ENCODE measurements around the gene CORT.

The CORT gene

GRCh38 chr1:10474613-10475507 lies 25.0 kb downstream of the CORT start, which contains the start of gene PEX14:
Gene PEX14, plus strand, starts transcription at chr1:10474950. Its CDS starts 17 bp downstream, at chr1:10474967.
- DNase-seq (ENCODE audit: low read depth in 2 of 2): peak; percentile 74 to 83

- no peak for DNase-seq (ENCODE audit: low read depth in 2 of 2)
Measured at GRCh38 chr1:10475510-10475909, 25.7 kb downstream of the CORT start.

GRCh38 chr1:10479296-10479695 lies 29.5 kb downstream of the CORT start:
- DNase-seq (ENCODE audit: low read depth in 2 of 2): no peak

GRCh38 chr1:10480614-10481013 lies 30.8 kb downstream of the CORT start:
- no peak for DNase-seq (ENCODE audit: low read depth in 2 of 2)

- no peak for DNase-seq (ENCODE audit: low read depth in 2 of 2)
Measured at GRCh38 chr1:10484521-10484920, 34.7 kb downstream of the CORT start.

- DNase-seq (ENCODE audit: low read depth in 2 of 2): no peak
Measured at GRCh38 chr1:10489291-10490055, 39.6 kb downstream of the CORT start.

GRCh38 chr1:10490286-10490970 lies 40.6 kb downstream of the CORT start:
- DNase-seq (ENCODE audit: low read depth in 2 of 2): no peak

GRCh38 chr1:10494418-10494753 lies 44.6 kb downstream of the CORT start:
- no peak for DNase-seq (ENCODE audit: low read depth in 2 of 2)

GRCh38 chr1:10494754-10495474 lies 45.1 kb downstream of the CORT start:
- peak; percentile 56 to 80 for DNase-seq (ENCODE audit: low read depth in 2 of 2)

- no peak for DNase-seq (ENCODE audit: low read depth in 2 of 2)
Measured at GRCh38 chr1:10495475-10495817, 45.6 kb downstream of the CORT start.

- no peak for DNase-seq (ENCODE audit: low read depth in 2 of 2)
Measured at GRCh38 chr1:10495952-10496351, 46.1 kb downstream of the CORT start.

GRCh38 chr1:10497109-10497508 lies 47.3 kb downstream of the CORT start:
- no peak for DNase-seq (ENCODE audit: low read depth in 2 of 2)

- no peak for DNase-seq (ENCODE audit: low read depth in 2 of 2)
Measured at GRCh38 chr1:10498231-10498630, 48.4 kb downstream of the CORT start.

Measured in stimulated activated CD4-positive, alpha-beta T cell treated with anti-CD3 and anti-CD28 coated beads, Interleukin-12 subunit alpha, Interleukin-12 subunit beta, amount 100 ng/mL, for 24 hours (primary cell).